ENCODE measurements around the gene EPOP.

EPOP gene

GRCh38 chr17:38674749-38675615 lies at the start of gene EPOP:
Gene EPOP (minus strand): TSS chr17:38674957. CDS start chr17:38674495, 462 bp downstream.
- peak; percentile 49 for DNase-seq

GRCh38 chr17:38721802-38722201 lies 47.0 kb upstream of the EPOP start:
- DNase-seq = no peak

- DNase-seq = no peak
These were observed 46.2 kb upstream of the EPOP start for GRCh38 chr17:38720941-38721340.

GRCh38 chr17:38719943-38720641 lies 45.3 kb upstream of the EPOP start:
- no peak for DNase-seq

- no peak for DNase-seq
These were observed 44.7 kb upstream of the EPOP start for GRCh38 chr17:38719289-38719942.

GRCh38 chr17:38717139-38717745 lies 42.5 kb upstream of the EPOP start:
- no peak for DNase-seq

GRCh38 chr17:38716368-38717005 lies 41.7 kb upstream of the EPOP start:
- no peak for DNase-seq

- DNase-seq = no peak
These were observed 40.6 kb upstream of the EPOP start for GRCh38 chr17:38715216-38715943.

- DNase-seq = no peak
These were observed 38.8 kb upstream of the EPOP start for GRCh38 chr17:38713456-38714075.

GRCh38 chr17:38712593-38712992 lies 37.8 kb upstream of the EPOP start:
- no peak for DNase-seq

- no peak for DNase-seq
These were observed 37.2 kb upstream of the EPOP start for GRCh38 chr17:38711792-38712571.

GRCh38 chr17:38710985-38711384 lies 36.2 kb upstream of the EPOP start:
- no peak for DNase-seq

- no peak for DNase-seq
These were observed 35.8 kb upstream of the EPOP start for GRCh38 chr17:38710604-38710962.

- DNase-seq = no peak
These were observed 35.3 kb upstream of the EPOP start for GRCh38 chr17:38709864-38710603.

- no peak for DNase-seq
These were observed 34.5 kb upstream of the EPOP start for GRCh38 chr17:38709104-38709820.

- no peak for DNase-seq
These were observed 33.1 kb upstream of the EPOP start for GRCh38 chr17:38707678-38708351.

- DNase-seq = no peak
These were observed 31.9 kb upstream of the EPOP start for GRCh38 chr17:38706505-38707216.
